ENCODE results near the gene GSTO2. TPM values are rescaled to one million over a fixed set of nuclear protein-coding genes. Genes with fewer than 3 reads are reported as not detected.

Gene GSTO2
- total and polyA plus RNA-seq, 2 of the 13 experiments (the other 11 are each of a cell fraction or from before 2014, with no cell fraction given) = 2.1 to 7.9 TPM

DNA sequence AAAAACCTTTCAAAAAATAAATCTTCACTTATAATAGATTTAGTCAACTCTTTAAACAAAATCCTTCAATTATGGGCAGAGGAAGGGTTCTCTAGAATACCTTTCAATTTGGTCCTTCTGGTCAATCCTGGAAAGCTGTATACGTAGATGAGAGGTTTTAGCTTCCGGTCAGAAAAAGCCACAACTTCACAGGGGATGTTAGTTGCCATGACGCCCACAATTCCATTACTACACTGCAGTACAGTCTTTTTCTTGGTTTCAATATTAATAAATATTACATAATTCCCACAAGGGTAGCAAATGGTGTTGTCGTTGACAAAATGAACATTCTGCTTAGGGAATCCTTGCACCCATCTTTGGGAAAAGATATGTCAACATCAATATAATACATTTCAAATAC is 38.5 kb upstream of the GSTO2 start (continued):
- TF ChIP-seq, protein P1, sequence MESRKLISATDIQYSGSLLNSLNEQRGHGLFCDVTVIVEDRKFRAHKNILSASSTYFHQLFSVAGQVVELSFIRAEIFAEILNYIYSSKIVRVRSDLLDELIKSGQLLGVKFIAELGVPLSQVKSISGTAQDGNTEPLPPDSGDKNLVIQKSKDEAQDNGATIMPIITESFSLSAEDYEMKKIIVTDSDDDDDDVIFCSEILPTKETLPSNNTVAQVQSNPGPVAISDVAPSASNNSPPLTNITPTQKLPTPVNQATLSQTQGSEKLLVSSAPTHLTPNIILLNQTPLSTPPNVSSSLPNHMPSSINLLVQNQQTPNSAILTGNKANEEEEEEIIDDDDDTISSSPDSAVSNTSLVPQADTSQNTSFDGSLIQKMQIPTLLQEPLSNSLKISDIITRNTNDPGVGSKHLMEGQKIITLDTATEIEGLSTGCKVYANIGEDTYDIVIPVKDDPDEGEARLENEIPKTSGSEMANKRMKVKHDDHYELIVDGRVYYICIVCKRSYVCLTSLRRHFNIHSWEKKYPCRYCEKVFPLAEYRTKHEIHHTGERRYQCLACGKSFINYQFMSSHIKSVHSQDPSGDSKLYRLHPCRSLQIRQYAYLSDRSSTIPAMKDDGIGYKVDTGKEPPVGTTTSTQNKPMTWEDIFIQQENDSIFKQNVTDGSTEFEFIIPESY (CRISPR knock-in tag; IDR thresholded peaks at IDR 0.05) = no peak
- TF ChIP-seq GATA4 (IDR thresholded peaks at IDR 0.05; ENCODE audit: borderline replicate concordance, low read depth) (no peak), PRPF4 (IDR thresholded peaks at IDR 0.05; ENCODE audit: low read depth, low read length, poor library complexity, severe bottlenecking) (no peak), ZNF274 (CRISPR knock-in tag; IDR thresholded peaks at IDR 0.05) (no peak)
- TF ChIP-seq, protein P2, sequence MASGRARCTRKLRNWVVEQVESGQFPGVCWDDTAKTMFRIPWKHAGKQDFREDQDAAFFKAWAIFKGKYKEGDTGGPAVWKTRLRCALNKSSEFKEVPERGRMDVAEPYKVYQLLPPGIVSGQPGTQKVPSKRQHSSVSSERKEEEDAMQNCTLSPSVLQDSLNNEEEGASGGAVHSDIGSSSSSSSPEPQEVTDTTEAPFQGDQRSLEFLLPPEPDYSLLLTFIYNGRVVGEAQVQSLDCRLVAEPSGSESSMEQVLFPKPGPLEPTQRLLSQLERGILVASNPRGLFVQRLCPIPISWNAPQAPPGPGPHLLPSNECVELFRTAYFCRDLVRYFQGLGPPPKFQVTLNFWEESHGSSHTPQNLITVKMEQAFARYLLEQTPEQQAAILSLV (CRISPR knock-in tag; IDR thresholded peaks at IDR 0.05; ENCODE audit: borderline replicate concordance) = no peak

DNA sequence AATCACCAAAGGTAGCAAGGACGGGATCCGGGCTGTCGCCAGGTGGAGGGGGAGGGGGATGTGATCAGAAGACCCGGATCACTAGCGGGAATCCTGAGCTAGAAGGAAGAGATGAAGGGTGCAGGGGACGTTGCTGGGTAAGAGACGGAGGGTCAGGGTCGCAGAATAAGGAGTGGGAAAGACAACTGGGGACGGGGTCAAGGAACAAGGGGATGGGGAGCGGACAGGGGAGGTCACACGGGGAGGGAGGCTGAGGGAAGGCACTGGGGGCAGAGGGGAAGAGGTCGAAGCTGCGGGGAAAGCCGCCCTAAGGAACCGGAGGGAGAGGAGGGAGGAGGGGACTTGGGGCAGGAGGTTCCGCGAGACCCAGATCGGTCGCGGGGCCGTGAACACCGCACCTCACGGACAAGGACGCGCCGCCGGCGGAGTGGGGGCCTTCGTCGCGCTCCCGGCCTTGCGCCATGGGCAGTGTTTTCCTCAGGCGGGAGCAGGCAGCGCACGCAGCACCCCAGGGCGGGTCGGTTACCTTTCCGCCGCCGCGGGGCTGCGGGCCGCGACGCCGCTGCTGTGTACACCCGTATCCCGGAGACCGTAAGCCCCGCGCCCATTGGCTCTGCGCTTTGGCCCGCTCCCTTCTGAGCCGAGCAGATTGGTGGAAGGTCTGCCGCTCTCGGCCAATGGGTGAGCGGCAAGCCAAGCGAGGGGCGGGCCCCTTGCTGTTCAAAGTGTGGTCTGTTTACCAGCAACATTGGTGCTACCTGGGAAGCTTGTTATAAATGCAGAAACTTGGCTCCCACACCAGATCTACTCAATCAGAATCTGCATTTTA is 37.0 kb upstream of the GSTO2 start, which contains the start of gene CFAP43:
Gene CFAP43, minus strand, starts transcription at position 581 of the 829 bp plus-strand sequence. Its CDS starts 118 bp downstream, at position 463.
- no peaks in the 10 kb centered on the region for H3K36me3 ChIP-seq (replicated peaks in 1 of 2; ENCODE audit: control insufficient read depth in 1 of 2, insufficient read depth in 2 of 2, low read length in 2 of 2)
- peak within 1 kb of the TSS; percentile 82 for H3K27ac ChIP-seq (ENCODE audit: extremely low read length, insufficient read depth, low read length)
- peak within 1 kb of the TSS; percentile 79 to 93 (median 86) for H3K4me3 ChIP-seq (replicated peaks in 1 of 3; ENCODE audit: insufficient read depth in 1 of 3, low read depth in 2 of 3, low read length in 3 of 3)
- FAIRE-seq (peak; percentile 81), ATAC-seq (peak; percentile 100), DNase-seq (ENCODE audit: low spot score) (peak; percentile 93)
- peak within 1 kb of the TSS; percentile 84 for H3K9ac ChIP-seq (ENCODE audit: insufficient read depth, low read depth, low read length)
- peak within 1 kb of the TSS; percentile 90 for H2AFZ ChIP-seq (ENCODE audit: low read length)
- peaks cover 21% of the 10 kb centered on the region for H3K4me1 ChIP-seq (ENCODE audit: insufficient read depth, low read length)
- no peaks in the 10 kb centered on the region for H4K20me1 ChIP-seq (ENCODE audit: insufficient read depth, low read length)
- in situ Hi-C loops (cut with HindIII; ENCODE audit: extremely low pct_ligation_motif_present, low pct_unique_long_range_greater_than_20kb) (no loop called here), intact Hi-C loops (cut with micrococcal nuclease; ENCODE audit: unreplicated experiment) (loop anchor here (1.0 kb wide), 2 partner anchors 11 to 21 kb away; no protein-coding TSS in a partner anchor)
- BruUV-seq (replicated peaks) = no TSS peak
- peak within 1 kb of the TSS; percentile 87 for H3K4me2 ChIP-seq (ENCODE audit: low read depth, low read length)
- H3K27me3 ChIP-seq (ENCODE audit: control insufficient read depth in 1 of 2, insufficient read depth in 2 of 2, low read length in 2 of 2) = no peaks in the 10 kb centered on the region; a peak in 1 of 5 replicates
- ChIA-PET POLR2A (interaction anchor here (0.9 to 3.7 kb wide), 8 partner anchors 9 to 111 kb away, joined by 3 to 59 read pairs (median 5); partner anchors contain the start of genes GSTO1, ITPRIP and SFR1), CTCF (ENCODE audit: low intra/inter-chr PET ratio, low total read pairs) (no interaction called here)
- no peaks in the 10 kb centered on the region for H3K79me2 ChIP-seq (ENCODE audit: insufficient read depth, low read length)
- WGBS (ENCODE audit: low lambda C conversion rate) = 1% methylated on average over 18 of the region's 60 CpGs
- peaks cover 7% of the 10 kb centered on the region for H3K9me3 ChIP-seq (ENCODE audit: low read length)
- peak; percentile 49 to 61; a peak in 3 of 4 replicates for TF ChIP-seq POLR2A (IDR thresholded peaks at IDR 0.05; ENCODE audit: insufficient read depth in 1 of 2, low read depth in 2 of 2, low read length in 2 of 2)
- TF ChIP-seq ZNF629 (CRISPR knock-in tag; conservative IDR thresholded peaks at IDR 0.05) = no peak
- TF ChIP-seq GPN1 (CRISPR knock-in tag; IDR thresholded peaks at IDR 0.05; ENCODE audit: borderline replicate concordance) = no peak
- TF ChIP-seq SPEN (CRISPR knock-in tag; IDR thresholded peaks at IDR 0.05; ENCODE audit: low read depth) = peak; percentile 79
- TF ChIP-seq, protein P3, sequence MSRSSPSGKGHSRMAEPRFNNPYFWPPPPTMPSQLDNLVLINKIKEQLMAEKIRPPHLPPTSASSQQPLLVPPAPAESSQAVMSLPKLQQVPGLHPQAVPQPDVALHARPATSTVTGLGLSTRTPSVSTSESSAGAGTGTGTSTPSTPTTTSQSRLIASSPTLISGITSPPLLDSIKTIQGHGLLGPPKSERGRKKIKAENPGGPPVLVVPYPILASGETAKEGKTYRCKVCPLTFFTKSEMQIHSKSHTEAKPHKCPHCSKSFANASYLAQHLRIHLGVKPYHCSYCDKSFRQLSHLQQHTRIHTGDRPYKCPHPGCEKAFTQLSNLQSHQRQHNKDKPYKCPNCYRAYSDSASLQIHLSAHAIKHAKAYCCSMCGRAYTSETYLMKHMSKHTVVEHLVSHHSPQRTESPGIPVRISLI (CRISPR knock-in tag; IDR thresholded peaks at IDR 0.05; ENCODE audit: borderline replicate concordance) = peak; percentile 60
- peak; percentile 94 for TF ChIP-seq MXD4 (CRISPR knock-in tag; IDR thresholded peaks at IDR 0.05)
- peak; percentile 36; the same call in 1 of the 2 replicates for TF ChIP-seq PITX1 (CRISPR knock-in tag; IDR thresholded peaks at IDR 0.05)
- TF ChIP-seq ZNF331 (CRISPR knock-in tag; IDR thresholded peaks at IDR 0.05) = peak; percentile 42; the same call in 1 of the 2 replicates
- TF ChIP-seq, protein P4, sequence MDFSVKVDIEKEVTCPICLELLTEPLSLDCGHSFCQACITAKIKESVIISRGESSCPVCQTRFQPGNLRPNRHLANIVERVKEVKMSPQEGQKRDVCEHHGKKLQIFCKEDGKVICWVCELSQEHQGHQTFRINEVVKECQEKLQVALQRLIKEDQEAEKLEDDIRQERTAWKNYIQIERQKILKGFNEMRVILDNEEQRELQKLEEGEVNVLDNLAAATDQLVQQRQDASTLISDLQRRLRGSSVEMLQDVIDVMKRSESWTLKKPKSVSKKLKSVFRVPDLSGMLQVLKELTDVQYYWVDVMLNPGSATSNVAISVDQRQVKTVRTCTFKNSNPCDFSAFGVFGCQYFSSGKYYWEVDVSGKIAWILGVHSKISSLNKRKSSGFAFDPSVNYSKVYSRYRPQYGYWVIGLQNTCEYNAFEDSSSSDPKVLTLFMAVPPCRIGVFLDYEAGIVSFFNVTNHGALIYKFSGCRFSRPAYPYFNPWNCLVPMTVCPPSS (IDR thresholded peaks at IDR 0.05) = no peak
- TF ChIP-seq, protein P5, sequence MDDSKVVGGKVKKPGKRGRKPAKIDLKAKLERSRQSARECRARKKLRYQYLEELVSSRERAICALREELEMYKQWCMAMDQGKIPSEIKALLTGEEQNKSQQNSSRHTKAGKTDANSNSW (CRISPR knock-in tag; IDR thresholded peaks at IDR 0.05; ENCODE audit: borderline replicate concordance) = no peak; the same call in 1 of the 2 replicates
- peak; percentile 35; the same call in 1 of the 2 replicates for TF ChIP-seq SRY (CRISPR knock-in tag; IDR thresholded peaks at IDR 0.05)

Measured in HepG2 (cell line).